GM21526 (cell line): ENCODE measurements around the gene PIK3IP1.

ENCODE experiments used
- ATAC-seq: cut with Tn5 transposase; IDR thresholded peaks from one replicate; pipeline ENCODE4 v1.9.1; 2021; ENCODE audit warnings: moderate library complexity; ENCODE audit not compliant: unreplicated experiment, low FRiP score

Gene PIK3IP1

DNA sequence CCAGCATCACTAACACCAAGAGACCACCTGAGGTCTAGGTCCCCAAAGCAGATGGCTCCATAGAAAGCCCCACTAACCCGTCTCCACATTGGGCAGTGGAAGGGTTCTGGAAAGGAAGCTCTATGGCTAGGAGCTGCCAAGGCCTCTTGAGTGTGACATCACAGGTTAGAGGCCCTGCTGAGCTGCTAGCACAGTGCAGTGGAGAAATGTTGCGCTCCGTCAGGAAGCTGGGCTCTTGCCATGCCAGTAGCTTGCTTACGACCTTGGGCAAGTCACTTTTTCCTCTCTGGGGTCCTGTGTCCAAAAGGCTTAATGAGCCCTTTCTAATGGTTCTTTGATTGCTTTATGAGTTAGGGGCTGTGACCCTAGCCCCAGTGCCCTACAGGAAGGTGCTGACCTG lies 10.6 kb downstream of the PIK3IP1 start:
- no peak for ATAC-seq

DNA sequence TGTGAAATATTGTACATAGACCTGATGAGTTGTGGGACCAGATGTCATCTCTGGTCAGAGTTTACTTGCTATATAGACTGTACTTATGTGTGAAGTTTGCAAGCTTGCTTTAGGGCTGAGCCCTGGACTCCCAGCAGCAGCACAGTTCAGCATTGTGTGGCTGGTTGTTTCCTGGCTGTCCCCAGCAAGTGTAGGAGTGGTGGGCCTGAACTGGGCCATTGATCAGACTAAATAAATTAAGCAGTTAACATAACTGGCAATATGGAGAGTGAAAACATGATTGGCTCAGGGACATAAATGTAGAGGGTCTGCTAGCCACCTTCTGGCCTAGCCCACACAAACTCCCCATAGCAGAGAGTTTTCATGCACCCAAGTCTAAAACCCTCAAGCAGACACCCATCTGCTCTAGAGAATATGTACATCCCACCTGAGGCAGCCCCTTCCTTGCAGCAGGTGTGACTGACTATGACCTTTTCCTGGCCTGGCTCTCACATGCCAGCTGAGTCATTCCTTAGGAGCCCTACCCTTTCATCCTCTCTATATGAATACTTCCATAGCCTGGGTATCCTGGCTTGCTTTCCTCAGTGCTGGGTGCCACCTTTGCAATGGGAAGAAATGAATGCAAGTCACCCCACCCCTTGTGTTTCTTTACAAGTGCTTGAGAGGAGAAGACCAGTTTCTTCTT lies 12.3 kb downstream of the PIK3IP1 start:
- no peak for ATAC-seq

DNA sequence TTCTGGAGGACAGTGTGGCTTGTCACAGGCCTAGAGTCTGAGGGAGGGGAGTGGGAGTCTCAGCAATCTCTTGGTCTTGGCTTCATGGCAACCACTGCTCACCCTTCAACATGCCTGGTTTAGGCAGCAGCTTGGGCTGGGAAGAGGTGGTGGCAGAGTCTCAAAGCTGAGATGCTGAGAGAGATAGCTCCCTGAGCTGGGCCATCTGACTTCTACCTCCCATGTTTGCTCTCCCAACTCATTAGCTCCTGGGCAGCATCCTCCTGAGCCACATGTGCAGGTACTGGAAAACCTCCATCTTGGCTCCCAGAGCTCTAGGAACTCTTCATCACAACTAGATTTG lies 13.0 kb downstream of the PIK3IP1 start:
- ATAC-seq, result no peak

DNA sequence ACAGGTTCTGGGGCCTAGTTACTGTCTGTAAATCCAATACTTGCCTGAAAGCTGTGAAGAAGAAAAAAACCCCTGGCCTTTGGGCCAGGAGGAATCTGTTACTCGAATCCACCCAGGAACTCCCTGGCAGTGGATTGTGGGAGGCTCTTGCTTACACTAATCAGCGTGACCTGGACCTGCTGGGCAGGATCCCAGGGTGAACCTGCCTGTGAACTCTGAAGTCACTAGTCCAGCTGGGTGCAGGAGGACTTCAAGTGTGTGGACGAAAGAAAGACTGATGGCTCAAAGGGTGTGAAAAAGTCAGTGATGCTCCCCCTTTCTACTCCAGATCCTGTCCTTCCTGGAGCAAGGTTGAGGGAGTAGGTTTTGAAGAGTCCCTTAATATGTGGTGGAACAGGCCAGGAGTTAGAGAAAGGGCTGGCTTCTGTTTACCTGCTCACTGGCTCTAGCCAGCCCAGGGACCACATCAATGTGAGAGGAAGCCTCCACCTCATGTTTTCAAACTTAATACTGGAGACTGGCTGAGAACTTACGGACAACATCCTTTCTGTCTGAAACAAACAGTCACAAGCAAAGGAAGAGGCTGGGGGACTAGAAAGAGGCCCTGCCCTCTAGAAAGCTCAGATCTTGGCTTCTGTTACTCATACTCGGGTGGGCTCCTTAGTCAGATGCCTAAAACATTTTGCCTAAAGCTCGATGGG lies 13.5 kb downstream of the PIK3IP1 start:
- ATAC-seq, result no peak

DNA sequence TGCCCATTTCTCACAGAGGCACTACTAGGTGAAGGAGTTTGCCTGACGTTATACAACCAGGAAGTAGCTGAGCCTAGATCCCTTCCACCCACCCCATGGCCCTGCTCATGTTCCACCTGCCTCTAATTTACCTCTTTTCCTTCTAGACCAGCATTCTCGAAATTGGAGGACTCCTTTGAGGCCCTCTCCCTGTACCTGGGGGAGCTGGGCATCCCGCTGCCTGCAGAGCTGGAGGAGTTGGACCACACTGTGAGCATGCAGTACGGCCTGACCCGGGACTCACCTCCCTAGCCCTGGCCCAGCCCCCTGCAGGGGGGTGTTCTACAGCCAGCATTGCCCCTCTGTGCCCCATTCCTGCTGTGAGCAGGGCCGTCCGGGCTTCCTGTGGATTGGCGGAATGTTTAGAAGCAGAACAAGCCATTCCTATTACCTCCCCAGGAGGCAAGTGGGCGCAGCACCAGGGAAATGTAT lies 14.1 kb downstream of the PIK3IP1 start:
- no peak for ATAC-seq

DNA sequence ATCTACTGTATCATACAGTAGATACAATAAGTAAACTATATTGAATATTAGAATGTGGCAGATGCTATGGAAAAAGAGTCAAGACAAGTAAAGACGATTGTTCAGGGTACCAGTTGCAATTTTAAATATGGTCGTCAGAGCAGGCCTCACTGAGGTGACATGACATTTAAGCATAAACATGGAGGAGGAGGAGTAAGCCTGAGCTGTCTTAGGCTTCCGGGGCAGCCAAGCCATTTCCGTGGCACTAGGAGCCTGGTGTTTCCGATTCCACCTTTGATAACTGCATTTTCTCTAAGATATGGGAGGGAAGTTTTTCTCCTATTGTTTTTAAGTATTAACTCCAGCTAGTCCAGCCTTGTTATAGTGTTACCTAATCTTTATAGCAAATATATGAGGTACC lies 14.5 kb downstream of the PIK3IP1 start:
- no peak for ATAC-seq

DNA sequence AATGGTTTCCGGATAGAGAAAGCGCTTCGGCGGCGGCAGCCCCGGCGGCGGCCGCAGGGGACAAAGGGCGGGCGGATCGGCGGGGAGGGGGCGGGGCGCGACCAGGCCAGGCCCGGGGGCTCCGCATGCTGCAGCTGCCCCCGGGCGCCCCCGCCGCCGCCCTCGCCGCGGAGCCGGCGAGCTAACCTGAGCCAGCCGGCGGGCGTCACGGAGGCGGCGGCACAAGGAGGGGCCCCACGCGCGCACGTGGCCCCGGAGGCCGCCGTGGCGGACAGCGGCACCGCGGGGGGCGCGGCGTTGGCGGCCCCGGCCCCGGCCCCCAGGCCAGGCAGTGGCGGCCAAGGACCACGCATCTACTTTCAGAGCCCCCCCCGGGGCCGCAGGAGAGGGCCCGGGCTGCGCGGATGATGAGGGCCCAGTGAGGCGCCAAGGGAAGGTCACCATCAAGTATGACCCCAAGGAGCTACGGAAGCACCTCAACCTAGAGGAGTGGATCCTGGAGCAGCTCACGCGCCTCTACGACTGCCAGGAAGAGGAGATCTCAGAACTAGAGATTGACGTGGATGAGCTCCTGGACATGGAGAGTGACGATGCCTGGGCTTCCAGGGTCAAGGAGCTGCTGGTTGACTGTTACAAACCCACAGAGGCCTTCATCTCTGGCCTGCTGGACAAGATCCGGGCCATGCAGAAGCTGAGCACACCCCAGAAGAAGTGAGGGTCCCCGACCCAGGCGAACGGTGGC lies 15.7 kb downstream of the PIK3IP1 start:
- ATAC-seq, result no peak

DNA sequence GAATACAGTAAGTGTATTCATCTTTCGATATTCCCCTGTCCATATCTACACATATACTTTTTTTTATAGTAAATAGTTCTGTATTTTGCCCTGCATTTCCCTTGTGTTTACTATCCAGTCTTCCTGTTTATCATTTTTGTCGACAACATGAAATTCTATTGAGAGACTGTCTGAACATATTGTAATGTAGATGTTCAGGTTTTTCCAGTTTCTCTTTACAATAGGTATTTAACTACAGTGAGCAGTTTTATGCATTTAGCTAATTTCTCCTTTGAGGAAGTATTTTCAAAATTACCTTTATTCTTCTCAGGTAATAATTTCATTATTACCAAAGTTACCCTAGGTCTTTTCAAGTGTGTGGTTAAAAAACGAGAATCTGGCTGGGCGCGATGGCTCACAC lies 16.7 kb downstream of the PIK3IP1 start:
- ATAC-seq, result no peak

DNA sequence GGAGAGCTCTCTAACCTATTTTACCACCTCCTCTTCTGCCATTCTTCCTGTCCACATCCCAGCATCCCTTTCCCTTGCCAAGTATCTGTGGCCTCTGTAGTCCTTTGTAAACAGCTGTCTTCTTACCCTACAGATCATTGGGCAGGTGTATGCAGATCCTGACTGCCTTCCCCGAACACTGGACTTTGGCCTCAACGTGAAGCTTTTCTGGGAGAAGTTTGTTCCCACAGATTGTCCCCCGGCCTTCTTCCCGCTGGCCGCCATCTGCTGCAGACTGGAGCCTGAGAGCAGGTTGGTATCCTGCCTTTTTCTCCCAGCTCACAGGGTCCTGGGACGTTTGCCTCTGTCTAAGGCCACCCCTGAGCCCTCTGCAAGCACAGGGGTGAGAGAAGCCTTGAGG lies 17.3 kb downstream of the PIK3IP1 start:
- no peak for ATAC-seq

DNA sequence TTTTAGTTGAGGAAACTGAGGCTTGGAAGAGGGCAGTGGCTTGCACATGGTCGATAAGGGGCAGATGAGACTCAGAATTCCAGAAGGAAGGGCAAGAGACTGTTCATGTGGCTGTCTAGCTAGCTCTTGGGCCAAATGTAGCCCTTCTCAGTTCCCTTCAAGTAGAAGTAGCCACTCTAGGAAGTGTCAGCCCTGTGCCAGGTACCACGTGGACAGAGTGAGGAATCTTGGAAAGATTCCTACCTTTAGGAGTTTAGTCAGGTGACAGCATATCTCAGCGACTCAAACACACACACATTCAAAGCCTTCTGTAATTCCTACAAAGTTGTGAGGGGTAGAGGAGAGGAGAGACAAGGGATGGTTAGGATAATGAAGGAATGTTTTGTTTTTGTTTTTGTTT lies 18.3 kb downstream of the PIK3IP1 start:
- ATAC-seq, result no peak

DNA sequence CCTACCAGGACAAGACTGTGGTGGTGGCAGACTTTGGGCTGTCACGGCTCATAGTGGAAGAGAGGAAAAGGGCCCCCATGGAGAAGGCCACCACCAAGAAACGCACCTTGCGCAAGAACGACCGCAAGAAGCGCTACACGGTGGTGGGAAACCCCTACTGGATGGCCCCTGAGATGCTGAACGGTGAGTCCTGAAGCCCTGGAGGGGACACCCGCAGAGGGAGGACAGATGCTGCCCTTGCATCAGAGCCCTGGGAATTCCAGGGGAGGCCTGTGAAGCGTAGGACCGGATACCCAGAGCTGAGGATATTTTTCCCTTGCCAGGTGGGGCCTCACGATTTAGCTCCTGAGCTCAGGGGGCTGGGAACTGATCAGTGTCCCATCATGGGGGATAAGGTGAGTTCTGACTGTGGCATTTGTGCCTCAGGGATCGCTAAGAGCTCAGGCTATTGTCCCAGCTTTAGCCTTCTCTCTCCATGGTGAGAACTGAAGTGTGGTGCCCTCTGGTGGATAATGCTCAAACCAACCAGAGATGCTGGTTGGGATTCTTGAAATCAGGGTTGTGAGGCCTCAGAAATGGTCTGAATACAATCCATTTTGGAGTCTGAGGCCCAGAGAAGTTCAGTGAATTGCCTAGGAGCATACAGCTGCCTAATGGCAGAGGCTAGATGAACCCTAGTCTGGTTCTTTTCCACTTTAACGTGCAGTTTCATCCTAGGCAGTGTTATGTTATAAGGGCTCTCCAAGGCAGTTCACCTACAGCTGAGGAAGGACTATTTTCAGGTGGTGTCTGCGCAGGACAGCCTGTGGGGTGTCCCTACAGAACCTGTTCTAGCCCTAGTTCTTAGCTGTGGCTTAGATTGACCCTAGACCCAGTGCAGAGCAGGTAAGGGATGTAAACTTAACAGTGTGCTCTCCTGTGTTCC lies 19.5 kb downstream of the PIK3IP1 start:
- no peak for ATAC-seq

DNA sequence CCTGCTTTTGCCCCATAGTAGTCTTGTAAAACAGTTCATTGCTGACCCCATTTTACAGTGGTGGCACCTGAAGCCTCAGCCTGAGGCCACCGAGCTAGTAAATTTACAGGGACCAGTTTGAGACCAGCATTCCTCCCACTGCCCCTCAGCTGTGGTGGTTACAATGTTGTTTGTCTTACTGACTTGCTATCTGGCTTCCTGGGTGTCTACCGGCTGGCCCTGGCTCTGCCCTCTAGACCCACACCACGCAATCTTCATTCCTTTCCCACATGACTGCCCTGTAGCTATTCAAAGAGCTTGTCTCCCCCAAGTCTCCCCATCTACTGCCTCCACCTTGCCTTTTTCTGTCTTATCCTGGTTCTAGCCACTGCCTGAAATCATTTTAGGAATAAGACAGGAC lies 20.8 kb downstream of the PIK3IP1 start:
- no peak for ATAC-seq

DNA sequence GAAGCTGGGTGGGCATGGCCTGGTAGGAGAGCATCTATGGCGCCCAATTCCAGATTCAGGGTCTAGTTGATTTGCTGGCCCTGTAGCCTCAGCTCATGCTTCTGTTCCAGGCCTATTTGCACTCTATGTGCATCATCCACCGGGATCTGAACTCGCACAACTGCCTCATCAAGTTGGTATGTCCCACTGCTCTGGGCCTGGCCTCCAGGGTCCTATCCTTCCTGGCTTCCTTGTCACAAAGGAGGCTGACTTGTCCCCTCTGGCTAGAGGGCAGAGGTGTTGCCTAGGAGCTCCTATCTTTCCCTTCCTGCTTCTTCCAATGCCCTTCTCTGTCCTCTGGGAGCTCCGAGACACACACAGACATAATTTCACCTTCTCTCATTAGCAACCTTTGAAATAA lies 21.3 kb downstream of the PIK3IP1 start:
- no peak for ATAC-seq

DNA sequence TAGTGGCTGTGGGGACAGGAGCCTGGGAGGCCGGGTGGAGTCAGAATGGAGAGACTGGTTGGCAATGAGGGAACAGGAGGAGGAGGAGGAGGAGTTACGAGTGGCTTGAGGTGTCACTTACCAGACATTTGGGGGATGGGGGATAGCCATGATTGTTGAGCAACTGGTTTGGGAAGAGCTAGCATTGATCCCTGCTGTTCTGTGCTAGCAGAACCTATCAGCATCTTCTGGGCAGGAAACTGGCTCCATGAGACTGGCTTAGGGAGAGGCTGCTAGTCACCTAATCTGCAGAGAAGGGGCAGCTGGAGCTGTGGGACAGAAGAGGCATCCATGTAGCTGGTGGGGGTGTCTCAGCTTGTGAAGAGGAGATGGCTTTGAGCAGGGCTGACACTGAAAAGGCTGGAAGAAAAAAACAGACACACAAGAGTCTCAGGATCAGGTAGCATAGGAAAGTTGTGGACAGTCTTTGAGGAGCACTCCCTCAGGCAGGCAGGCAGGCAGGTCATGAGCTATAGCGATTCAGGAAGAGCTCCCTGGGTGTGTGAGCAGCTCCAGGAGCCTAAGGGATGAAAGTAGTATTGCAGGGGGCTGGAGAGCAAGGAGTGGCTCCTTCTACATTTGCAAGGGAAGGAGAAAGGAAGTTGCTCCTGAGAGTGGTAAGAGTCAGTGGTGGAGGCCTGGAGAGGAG lies 22.3 kb downstream of the PIK3IP1 start:
- no peak for ATAC-seq

DNA sequence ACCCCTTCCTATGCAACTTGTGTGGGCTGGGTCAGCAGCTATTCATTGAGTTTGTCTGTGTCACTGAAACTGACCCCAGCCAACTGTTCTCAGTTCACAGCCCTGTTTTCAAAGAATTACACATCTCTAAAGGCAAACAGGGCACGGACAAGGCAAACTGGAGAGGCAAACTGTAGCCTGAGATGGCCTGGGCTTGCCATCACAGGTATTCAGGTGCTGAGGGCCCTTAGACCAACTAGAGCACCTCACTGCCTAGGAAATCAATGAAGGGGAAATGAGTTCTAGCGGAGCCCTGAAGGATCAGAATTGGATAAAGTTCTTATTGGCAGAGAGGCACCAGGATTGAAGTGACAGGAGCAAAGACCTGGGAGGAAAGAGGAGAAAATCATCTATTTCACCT lies 24.0 kb downstream of the PIK3IP1 start:
- ATAC-seq, result no peak

DNA sequence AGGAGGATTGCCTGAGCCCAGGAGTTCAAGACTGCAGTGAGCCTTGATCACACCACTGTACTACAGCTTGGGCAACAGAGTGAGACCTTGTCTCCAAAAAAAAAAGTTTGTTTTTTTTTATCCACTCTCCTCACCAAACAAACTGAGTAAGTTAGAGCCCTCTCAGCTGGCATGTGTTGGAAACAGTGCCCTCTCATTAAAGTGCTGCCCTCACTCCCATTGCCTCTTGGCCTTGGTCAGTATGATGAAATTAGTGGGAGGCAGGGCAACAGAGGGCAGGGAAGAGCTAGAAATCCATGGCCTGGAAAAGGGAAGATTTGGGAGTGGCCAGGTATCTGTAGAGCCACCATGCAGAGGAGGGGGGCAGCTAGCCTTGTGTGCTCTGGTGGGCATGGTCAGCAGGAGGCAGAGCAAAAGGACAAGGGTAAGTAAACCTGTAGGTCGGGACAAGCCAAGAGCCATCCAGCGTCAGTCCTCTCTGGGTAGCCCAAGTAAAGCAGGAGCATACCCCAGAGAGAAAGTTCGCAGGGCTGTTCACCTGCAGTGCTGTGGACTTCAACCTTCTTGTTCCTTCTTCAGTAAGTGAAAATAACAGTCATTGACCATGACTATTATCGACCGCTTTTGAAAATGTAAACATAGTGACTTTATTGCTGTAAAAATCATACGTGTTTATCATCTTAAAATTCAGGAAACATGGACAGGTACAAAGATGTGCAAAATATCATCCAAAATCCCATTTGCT lies 28.2 kb downstream of the PIK3IP1 start:
- ATAC-seq, result no peak

DNA sequence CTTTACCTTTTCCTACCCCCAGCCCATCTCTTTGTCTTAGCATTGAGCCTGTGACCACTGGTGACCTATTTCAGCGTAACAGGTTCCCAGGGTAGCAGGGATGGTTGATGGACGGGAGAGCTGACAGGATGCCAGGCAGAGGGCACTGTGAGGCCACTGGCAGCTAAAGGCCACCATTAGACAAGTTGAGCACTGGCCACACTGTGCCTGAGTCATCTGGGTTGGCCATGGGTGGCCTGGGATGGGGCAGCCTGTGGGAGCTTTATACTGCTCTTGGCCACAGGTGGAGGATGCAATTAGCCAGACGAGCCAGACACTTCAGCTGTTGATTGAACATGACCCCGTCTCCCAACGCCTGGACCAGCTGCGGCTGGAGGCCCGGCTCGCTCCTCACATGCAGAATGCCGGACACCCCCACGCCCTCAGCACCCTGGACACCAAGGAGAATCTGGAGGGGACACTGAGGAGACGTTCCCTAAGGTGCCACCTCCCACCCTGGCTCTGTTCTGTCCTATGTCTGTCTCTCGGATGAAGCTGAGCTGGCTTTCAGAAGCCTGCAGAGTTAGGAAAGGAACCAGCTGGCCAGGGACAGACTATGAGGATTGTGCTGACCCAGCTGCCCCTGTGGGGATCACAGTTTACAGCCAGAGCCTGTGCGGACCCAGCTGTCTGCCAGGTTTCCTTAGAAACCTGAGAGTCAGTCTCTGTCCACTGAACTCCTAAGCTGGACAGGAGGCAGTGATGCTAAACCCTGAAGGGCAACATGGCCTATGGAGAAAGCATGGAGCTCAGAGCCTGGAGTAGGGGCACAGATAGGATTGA lies 29.8 kb downstream of the PIK3IP1 start:
- ATAC-seq, result no peak

DNA sequence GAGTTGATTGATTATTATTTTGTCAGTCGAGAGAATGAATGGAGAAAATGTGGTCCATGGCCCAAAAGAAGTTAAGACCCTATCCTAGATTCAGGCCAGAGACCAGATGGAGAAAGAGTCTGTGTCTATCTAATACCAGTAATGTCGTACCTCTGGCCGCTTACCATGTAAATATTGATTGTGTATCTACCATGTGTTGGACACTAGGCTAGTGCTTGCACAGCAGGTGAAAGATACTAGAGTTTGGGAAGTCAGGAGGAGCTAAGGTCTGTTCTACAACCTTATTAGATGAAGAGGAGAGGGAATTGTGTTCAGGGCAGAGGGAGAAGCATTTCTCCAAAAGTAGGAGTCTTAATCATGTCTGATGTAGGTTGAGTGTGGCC lies 31.8 kb downstream of the PIK3IP1 start:
- no peak for ATAC-seq
